Measurements from ENCODE around the gene LRBA. TPM values are rescaled to one million over a fixed set of nuclear protein-coding genes. Genes with fewer than 3 reads are reported as not detected.

Gene LRBA
- total RNA-seq, 1 experiment from 2014 or later = 69.1 TPM

DNA sequence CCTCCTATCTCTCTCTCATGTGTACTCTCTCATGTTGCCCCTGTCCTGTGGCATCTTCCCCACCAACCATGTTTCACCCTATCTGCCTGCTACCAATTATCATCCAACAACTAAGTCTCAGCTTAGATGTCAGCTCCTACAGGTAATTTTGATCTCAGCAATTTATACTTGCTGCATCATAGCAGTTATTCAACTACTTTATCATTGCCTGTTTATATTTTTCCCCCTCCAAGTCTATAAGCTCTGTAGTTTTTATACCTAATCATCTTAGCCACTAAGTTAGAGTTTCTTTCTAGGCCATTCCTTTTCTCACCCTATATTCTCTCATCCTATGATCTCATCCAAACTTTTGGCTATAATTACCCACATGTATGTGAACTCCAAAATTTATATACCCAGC is 382.4 kb downstream of the LRBA start:
- H3K36me3 Mint-ChIP-seq = peaks cover 5% of the 10 kb centered on the region; the same call in 1 of the 2 replicates
- H3K27ac Mint-ChIP-seq = no peak overlapping the region
- POLR2A ChIA-PET = no interaction called here

DNA sequence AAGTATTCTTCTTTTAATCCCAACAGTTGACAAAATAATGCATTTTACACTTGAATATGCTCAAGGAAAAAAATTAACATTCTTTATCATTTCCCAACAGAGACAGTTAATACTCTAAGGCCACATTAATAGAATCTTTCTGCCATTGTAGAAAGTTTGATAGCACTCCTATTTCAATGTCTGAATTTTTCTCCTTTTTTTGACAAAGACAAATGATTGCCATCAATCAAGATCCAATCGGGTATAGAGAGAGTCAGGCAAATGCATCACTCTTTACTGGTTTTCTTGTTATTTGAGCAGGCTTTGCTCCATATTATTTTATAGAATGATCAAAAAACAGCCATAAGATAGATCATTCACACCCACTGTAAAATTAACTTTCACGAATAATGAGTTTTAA is 387.0 kb downstream of the LRBA start:
- DNase-seq (ENCODE audit: low spot score) (no peak), ATAC-seq (no peak)
- ChIA-PET CTCF (no interaction called here), POLR2A (no interaction called here)
- H3K27me3 Mint-ChIP-seq (ENCODE audit: low read depth) = no peaks in the 10 kb centered on the region
- no peak overlapping the region for H3K27ac Mint-ChIP-seq
- H3K4me1 Mint-ChIP-seq = peaks cover 12% of the 10 kb centered on the region
- no peak overlapping the region for H3K4me3 Mint-ChIP-seq
- TF ChIP-seq TCF7 (CRISPR knock-in tag; IDR thresholded peaks at IDR 0.05; ENCODE audit: low read depth) (no peak), NFATC4 (CRISPR knock-in tag; IDR thresholded peaks at IDR 0.05) (no peak), E2F5 (CRISPR knock-in tag; IDR thresholded peaks at IDR 0.05) (no peak), ZNF423 (CRISPR knock-in tag; IDR thresholded peaks at IDR 0.05) (no peak), ERG (CRISPR knock-in tag; IDR thresholded peaks at IDR 0.05) (no peak)
- H3K36me3 Mint-ChIP-seq = no peaks in the 10 kb centered on the region
- 0 out of 2 replicates have a peak, but pooled peaks cover 3% of the 10 kb centered on the region for H3K9me3 Mint-ChIP-seq

More for the DNA sequence above, 382.4 kb downstream of the LRBA start:
- Mint-ChIP-seq H3K9me3 (peaks cover 8% of the 10 kb centered on the region), H3K4me3 (no peak overlapping the region), H3K4me1 (no peaks in the 10 kb centered on the region), H3K27me3 (ENCODE audit: low read depth) (no peaks in the 10 kb centered on the region)
- TF ChIP-seq ZNF138 (CRISPR knock-in tag; conservative IDR thresholded peaks at IDR 0.05) (no peak), ZSCAN18 (CRISPR knock-in tag; IDR thresholded peaks at IDR 0.05) (no peak), GTF2I (CRISPR knock-in tag; conservative IDR thresholded peaks at IDR 0.05) (no peak), ZNF219 (CRISPR knock-in tag; IDR thresholded peaks at IDR 0.05; ENCODE audit: borderline replicate concordance) (no peak), CBFB (CRISPR knock-in tag; IDR thresholded peaks at IDR 0.05; ENCODE audit: low read depth) (no peak), SMAD3 (CRISPR knock-in tag; IDR thresholded peaks at IDR 0.05; ENCODE audit: borderline replicate concordance) (no peak), GRHL2 (CRISPR knock-in tag; IDR thresholded peaks at IDR 0.05; ENCODE audit: insufficient replicate concordance, severe bottlenecking) (no peak), ETV6 (CRISPR knock-in tag; IDR thresholded peaks at IDR 0.05) (no peak)
- TF ChIP-seq, protein P1, sequence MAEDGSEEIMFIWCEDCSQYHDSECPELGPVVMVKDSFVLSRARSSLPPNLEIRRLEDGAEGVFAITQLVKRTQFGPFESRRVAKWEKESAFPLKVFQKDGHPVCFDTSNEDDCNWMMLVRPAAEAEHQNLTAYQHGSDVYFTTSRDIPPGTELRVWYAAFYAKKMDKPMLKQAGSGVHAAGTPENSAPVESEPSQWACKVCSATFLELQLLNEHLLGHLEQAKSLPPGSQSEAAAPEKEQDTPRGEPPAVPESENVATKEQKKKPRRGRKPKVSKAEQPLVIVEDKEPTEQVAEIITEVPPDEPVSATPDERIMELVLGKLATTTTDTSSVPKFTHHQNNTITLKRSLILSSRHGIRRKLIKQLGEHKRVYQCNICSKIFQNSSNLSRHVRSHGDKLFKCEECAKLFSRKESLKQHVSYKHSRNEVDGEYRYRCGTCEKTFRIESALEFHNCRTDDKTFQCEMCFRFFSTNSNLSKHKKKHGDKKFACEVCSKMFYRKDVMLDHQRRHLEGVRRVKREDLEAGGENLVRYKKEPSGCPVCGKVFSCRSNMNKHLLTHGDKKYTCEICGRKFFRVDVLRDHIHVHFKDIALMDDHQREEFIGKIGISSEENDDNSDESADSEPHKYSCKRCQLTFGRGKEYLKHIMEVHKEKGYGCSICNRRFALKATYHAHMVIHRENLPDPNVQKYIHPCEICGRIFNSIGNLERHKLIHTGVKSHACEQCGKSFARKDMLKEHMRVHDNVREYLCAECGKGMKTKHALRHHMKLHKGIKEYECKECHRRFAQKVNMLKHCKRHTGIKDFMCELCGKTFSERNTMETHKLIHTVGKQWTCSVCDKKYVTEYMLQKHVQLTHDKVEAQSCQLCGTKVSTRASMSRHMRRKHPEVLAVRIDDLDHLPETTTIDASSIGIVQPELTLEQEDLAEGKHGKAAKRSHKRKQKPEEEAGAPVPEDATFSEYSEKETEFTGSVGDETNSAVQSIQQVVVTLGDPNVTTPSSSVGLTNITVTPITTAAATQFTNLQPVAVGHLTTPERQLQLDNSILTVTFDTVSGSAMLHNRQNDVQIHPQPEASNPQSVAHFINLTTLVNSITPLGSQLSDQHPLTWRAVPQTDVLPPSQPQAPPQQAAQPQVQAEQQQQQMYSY (CRISPR knock-in tag; IDR thresholded peaks at IDR 0.05) = no peak
- TF ChIP-seq, protein P2, sequence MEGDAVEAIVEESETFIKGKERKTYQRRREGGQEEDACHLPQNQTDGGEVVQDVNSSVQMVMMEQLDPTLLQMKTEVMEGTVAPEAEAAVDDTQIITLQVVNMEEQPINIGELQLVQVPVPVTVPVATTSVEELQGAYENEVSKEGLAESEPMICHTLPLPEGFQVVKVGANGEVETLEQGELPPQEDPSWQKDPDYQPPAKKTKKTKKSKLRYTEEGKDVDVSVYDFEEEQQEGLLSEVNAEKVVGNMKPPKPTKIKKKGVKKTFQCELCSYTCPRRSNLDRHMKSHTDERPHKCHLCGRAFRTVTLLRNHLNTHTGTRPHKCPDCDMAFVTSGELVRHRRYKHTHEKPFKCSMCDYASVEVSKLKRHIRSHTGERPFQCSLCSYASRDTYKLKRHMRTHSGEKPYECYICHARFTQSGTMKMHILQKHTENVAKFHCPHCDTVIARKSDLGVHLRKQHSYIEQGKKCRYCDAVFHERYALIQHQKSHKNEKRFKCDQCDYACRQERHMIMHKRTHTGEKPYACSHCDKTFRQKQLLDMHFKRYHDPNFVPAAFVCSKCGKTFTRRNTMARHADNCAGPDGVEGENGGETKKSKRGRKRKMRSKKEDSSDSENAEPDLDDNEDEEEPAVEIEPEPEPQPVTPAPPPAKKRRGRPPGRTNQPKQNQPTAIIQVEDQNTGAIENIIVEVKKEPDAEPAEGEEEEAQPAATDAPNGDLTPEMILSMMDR (IDR thresholded peaks at IDR 0.05) = no peak
- CTCF ChIA-PET = interaction anchor here (1.8 kb wide), 1 partner anchor 10 kb away, joined by 4 read pairs; no protein-coding TSS in a partner anchor
- ATAC-seq (no peak), DNase-seq (ENCODE audit: low spot score) (no peak)
